Measurements from ENCODE around the gene SORCS2.
A peak's percentile ranks its signal among the peaks of the same experiment; 100 is the strongest.

Gene SORCS2

GRCh38 chr4:7629501-7630254, 437.3 kb downstream of the SORCS2 start:
- TF ChIP-seq FOXP2 (optimal IDR thresholded peaks at IDR 0.05; ENCODE audit: borderline replicate concordance, extremely low read depth, extremely low read length, insufficient read depth) (no peak), REST (IDR thresholded peaks at IDR 0.05; ENCODE audit: insufficient read depth in 1 of 2, low read depth in 2 of 2, low read length in 2 of 2) (no peak), TAF1 (IDR thresholded peaks at IDR 0.05; ENCODE audit: borderline replicate concordance, insufficient read depth, low read length) (no peak), SIN3A (IDR thresholded peaks at IDR 0.05; ENCODE audit: borderline replicate concordance, insufficient read depth, low read length) (no peak), POLR2AphosphoS5 (IDR thresholded peaks at IDR 0.05; ENCODE audit: low read depth, low read length) (no peak)

DNA sequence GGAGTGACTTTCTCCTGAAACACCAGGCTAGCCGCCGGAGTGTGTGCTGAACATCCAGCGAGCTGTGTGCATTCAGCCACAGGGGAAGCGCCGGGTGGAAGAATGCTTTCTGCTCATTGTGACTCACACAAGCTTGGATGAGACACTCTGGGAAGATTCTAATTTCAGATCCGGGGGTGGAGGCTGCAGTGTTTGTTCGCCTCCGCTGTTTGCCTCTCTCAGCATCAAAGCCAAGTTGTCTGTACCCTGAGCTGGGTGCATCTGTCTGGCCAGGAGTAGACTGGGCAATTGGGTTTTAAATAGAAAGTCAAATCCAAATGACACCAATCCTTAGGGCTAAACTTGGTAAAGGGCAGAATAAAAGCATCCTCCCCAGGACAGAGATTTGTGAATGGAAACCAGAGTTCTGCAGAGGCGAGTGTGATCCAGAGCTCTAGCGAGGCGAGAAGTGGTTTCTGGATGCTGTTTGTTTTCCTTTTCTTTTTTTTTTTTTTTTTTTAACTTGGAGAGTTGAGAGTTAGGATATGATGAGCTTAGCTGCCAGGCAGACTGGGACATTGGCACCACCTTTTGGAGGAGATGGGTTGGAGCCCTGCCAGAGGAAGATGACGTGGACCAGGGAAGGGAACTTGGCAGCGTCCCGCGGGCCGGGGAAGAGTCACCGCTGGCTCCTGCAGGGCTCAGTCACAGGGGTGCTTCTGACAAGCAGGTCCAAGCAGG, 438.4 kb downstream of the SORCS2 start:
- 0 out of 2 replicates have a peak, but pooled peaks have one; percentile 37 for TF ChIP-seq TAF1 (IDR thresholded peaks at IDR 0.05; ENCODE audit: borderline replicate concordance, insufficient read depth, low read length)
- no peak for TF ChIP-seq REST (IDR thresholded peaks at IDR 0.05; ENCODE audit: insufficient read depth in 1 of 2, low read depth in 2 of 2, low read length in 2 of 2)

DNA sequence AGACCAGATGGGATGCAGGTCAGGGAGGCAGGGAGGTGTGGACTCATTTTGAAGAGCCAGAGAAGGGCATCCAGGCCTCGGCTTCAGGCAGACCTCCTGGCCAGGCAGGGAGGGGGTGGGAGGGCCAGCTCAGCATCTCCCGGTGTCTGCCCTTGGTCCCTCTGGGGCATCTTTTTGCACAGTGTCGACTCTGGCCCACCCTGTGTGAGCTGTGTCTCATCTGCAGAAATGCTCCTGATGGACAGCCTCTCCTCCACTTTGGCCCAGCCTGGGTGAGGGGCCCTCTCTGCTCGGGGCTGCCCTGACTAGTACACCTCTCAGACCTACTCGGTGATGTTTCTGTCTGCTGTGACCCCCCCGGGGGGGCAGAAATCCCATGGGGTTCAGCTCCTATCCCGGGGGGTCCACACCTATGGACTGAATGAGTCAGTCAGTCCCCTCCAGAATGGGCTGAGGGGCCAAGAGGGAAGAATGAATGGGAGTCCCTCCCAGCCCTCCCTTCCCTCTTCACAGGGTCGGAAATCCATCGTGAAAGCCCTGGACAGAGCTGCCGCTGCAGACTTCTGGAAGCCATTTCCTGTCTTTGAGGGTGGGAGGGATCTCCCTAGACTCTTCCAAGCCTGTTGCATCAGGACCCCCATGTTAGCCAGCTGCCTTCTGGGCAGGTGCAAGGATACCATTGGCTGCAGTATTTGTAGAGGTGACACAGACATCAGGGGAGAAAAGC, 439.1 kb downstream of the SORCS2 start:
- no peak for TF ChIP-seq TAF1 (IDR thresholded peaks at IDR 0.05; ENCODE audit: borderline replicate concordance, insufficient read depth, low read length)
- no peak for TF ChIP-seq POLR2AphosphoS5 (IDR thresholded peaks at IDR 0.05; ENCODE audit: low read depth, low read length)
- no peak for TF ChIP-seq SIN3A (IDR thresholded peaks at IDR 0.05; ENCODE audit: borderline replicate concordance, insufficient read depth, low read length)
- TF ChIP-seq FOXP2 (optimal IDR thresholded peaks at IDR 0.05; ENCODE audit: borderline replicate concordance, extremely low read depth, extremely low read length, insufficient read depth): no peak
- TF ChIP-seq REST (IDR thresholded peaks at IDR 0.05; ENCODE audit: insufficient read depth in 1 of 2, low read depth in 2 of 2, low read length in 2 of 2): no peak

GRCh38 chr4:7632341-7632740, 440.0 kb downstream of the SORCS2 start:
- no peak for TF ChIP-seq FOXP2 (optimal IDR thresholded peaks at IDR 0.05; ENCODE audit: borderline replicate concordance, extremely low read depth, extremely low read length, insufficient read depth)
- no peak for TF ChIP-seq REST (IDR thresholded peaks at IDR 0.05; ENCODE audit: insufficient read depth in 1 of 2, low read depth in 2 of 2, low read length in 2 of 2)
- no peak for TF ChIP-seq TAF1 (IDR thresholded peaks at IDR 0.05; ENCODE audit: borderline replicate concordance, insufficient read depth, low read length)
- no peak for TF ChIP-seq SIN3A (IDR thresholded peaks at IDR 0.05; ENCODE audit: borderline replicate concordance, insufficient read depth, low read length)
- no peak for TF ChIP-seq POLR2AphosphoS5 (IDR thresholded peaks at IDR 0.05; ENCODE audit: low read depth, low read length)

All from PFSK-1 (cell line).